ENCODE data around the gene MEIS3. TPM values are rescaled to one million over a fixed set of nuclear protein-coding genes. Genes with fewer than 3 reads are reported as not detected.
A peak's percentile ranks its signal among the peaks of the same experiment; 100 is the strongest.

Gene MEIS3
- total RNA-seq, 2 experiments from 2014 or later: 0.47 TPM; not detected in 1

GRCh38 chr19:47432499-47432898 is 13.2 kb upstream of the MEIS3 start:
- CTCF ChIA-PET: interaction anchor here (0.8 to 5.7 kb wide), 3 partner anchors 83 to 275 kb away, joined by 3 to 50 read pairs (median 5); no protein-coding TSS in a partner anchor
- peaks cover 46% of the 10 kb centered on the region for H3K4me1 ChIP-seq (ENCODE audit: insufficient read depth, low read length)
- peaks cover 54% of the 10 kb centered on the region for H3K27me3 Mint-ChIP-seq
- TF ChIP-seq CTCF (IDR thresholded peaks at IDR 0.05): no peak
- H3K4me3 ChIP-seq (ENCODE audit: low read length): no peak overlapping the region
- no peak for ATAC-seq (ENCODE audit: poor library complexity)
- intact Hi-C loops (cut with DNase I, micrococcal nuclease): loop anchor here in 1 of 2 experiments (10.0 kb wide), 1 partner anchor 172 kb away; the partner anchor contains the start of gene BICRA
- no peak overlapping the region for H3K27ac Mint-ChIP-seq
- DNase-seq: no peak
- peaks cover 25% of the 10 kb centered on the region for H3K4me1 Mint-ChIP-seq (ENCODE audit: low read depth)
- H3K9me3 ChIP-seq (ENCODE audit: control insufficient read depth in 1 of 2, insufficient read depth in 1 of 2, low read length in 2 of 2): peaks cover 0 to 4% of the 10 kb centered on the region in 2 experiments
- H3K27ac ChIP-seq (ENCODE audit: low read depth in 1 of 2, low read length in 2 of 2): no peak overlapping the region
- peaks cover 22 to 26% of the 10 kb centered on the region in 2 experiments for H3K27me3 ChIP-seq (ENCODE audit: control insufficient read depth in 1 of 2, insufficient read depth in 2 of 2, low read length in 2 of 2)
- H3K9me3 Mint-ChIP-seq: no peaks in the 10 kb centered on the region
- POLR2A ChIA-PET: interaction anchor here (2.2 kb wide), 1 partner anchor 313 kb away, joined by 10 read pairs; the partner anchor contains the start of gene NOP53
- no peaks in the 10 kb centered on the region for H3K36me3 Mint-ChIP-seq (ENCODE audit: low read depth)
- peak overlapping the region; percentile 4 for H3K4me3 Mint-ChIP-seq
- no peaks in the 10 kb centered on the region for H3K36me3 ChIP-seq (ENCODE audit: insufficient read depth, low read length)

- ATAC-seq (ENCODE audit: poor library complexity) (no peak), DNase-seq (peak in 1 of 14 experiments; percentile 20)
- Mint-ChIP-seq H3K36me3 (ENCODE audit: low read depth) (no peaks in the 10 kb centered on the region), H3K27ac (no peak overlapping the region), H3K9me3 (no peaks in the 10 kb centered on the region), H3K27me3 (peaks cover 50% of the 10 kb centered on the region), H3K4me1 (ENCODE audit: low read depth) (peaks cover 24% of the 10 kb centered on the region), H3K4me3 (no peak overlapping the region)
- Histone ChIP-seq H3K27me3 (ENCODE audit: control insufficient read depth in 1 of 2, insufficient read depth in 2 of 2, low read length in 2 of 2) (peaks cover 19 to 24% of the 10 kb centered on the region in 2 experiments), H3K36me3 (ENCODE audit: insufficient read depth, low read length) (no peaks in the 10 kb centered on the region), H3K4me1 (ENCODE audit: insufficient read depth, low read length) (peaks cover 48% of the 10 kb centered on the region), H3K27ac (ENCODE audit: low read depth in 1 of 2, low read length in 2 of 2) (no peak overlapping the region), H3K9me3 (ENCODE audit: control insufficient read depth in 1 of 2, insufficient read depth in 1 of 2, low read length in 2 of 2) (peaks cover 0 to 4% of the 10 kb centered on the region in 2 experiments), H3K4me3 (ENCODE audit: low read length) (no peak overlapping the region)
- TF ChIP-seq CTCF (IDR thresholded peaks at IDR 0.05): no peak
- intact Hi-C loops (cut with DNase I, micrococcal nuclease): loop anchor here in 1 of 2 experiments (10.0 kb wide), 1 partner anchor 173 kb away; the partner anchor contains the start of gene BICRA
- CTCF ChIA-PET: interaction anchor here (5.7 kb wide), 1 partner anchor 267 kb away, joined by 50 read pairs; no protein-coding TSS in a partner anchor
- POLR2A ChIA-PET: interaction anchor here (2.2 kb wide), 1 partner anchor 313 kb away, joined by 10 read pairs; the partner anchor contains the start of gene NOP53
Observed at GRCh38 chr19:47432091-47432490, 12.8 kb upstream of the MEIS3 start.

GRCh38 chr19:47430041-47430802 is 10.9 kb upstream of the MEIS3 start:
- POLR2A ChIA-PET: no interaction called here

More at GRCh38 chr19:47430041-47430802, 10.9 kb upstream of the MEIS3 start:
- TF ChIP-seq CTCF (IDR thresholded peaks at IDR 0.05): no peak
- no peak overlapping the region for H3K27ac Mint-ChIP-seq
- no peak overlapping the region for H3K4me3 ChIP-seq (ENCODE audit: low read length)
- peaks cover 24 to 29% of the 10 kb centered on the region in 2 experiments for H3K27me3 ChIP-seq (ENCODE audit: control insufficient read depth in 1 of 2, insufficient read depth in 2 of 2, low read length in 2 of 2)
- CTCF ChIA-PET: no interaction called here
- H3K27ac ChIP-seq (ENCODE audit: low read depth in 1 of 2, low read length in 2 of 2): no peak overlapping the region
- H3K27me3 Mint-ChIP-seq: peaks cover 43% of the 10 kb centered on the region
- H3K9me3 Mint-ChIP-seq: no peaks in the 10 kb centered on the region
- DNase-seq (peak in 4 of 14 experiments; percentile 38 to 65 (median 51)), ATAC-seq (ENCODE audit: poor library complexity) (no peak)
- H3K9me3 ChIP-seq (ENCODE audit: control insufficient read depth in 1 of 2, insufficient read depth in 1 of 2, low read length in 2 of 2): peaks cover 0 to 4% of the 10 kb centered on the region in 2 experiments
- no peaks in the 10 kb centered on the region for H3K36me3 Mint-ChIP-seq (ENCODE audit: low read depth)
- peaks cover 41% of the 10 kb centered on the region for H3K4me1 ChIP-seq (ENCODE audit: insufficient read depth, low read length)
- peaks cover 13% of the 10 kb centered on the region for H3K4me1 Mint-ChIP-seq (ENCODE audit: low read depth)
- H3K36me3 ChIP-seq (ENCODE audit: insufficient read depth, low read length): no peaks in the 10 kb centered on the region
- intact Hi-C loops (cut with DNase I, micrococcal nuclease): loop anchor here in 1 of 2 experiments (10.0 kb wide), 1 partner anchor 175 kb away; the partner anchor contains the start of gene BICRA
- H3K4me3 Mint-ChIP-seq: peak overlapping the region; percentile 64

All from CD4-positive, alpha-beta T cell (primary cell).